SIG-M5 treated with dmso at 0.1 percent for 504 hours (cell line): ENCODE data around the gene YAP1.

Experiments used
- DNase-seq: peaks from one replicate; lab custom pipeline; 2025; ENCODE audit not compliant: unreplicated experiment; lab: John Stamatoyannopoulos, UW

The YAP1 gene

GRCh38 chr11:102116453-102117205, 6.4 kb downstream of the YAP1 start:
- DNase-seq, result no peak

DNA sequence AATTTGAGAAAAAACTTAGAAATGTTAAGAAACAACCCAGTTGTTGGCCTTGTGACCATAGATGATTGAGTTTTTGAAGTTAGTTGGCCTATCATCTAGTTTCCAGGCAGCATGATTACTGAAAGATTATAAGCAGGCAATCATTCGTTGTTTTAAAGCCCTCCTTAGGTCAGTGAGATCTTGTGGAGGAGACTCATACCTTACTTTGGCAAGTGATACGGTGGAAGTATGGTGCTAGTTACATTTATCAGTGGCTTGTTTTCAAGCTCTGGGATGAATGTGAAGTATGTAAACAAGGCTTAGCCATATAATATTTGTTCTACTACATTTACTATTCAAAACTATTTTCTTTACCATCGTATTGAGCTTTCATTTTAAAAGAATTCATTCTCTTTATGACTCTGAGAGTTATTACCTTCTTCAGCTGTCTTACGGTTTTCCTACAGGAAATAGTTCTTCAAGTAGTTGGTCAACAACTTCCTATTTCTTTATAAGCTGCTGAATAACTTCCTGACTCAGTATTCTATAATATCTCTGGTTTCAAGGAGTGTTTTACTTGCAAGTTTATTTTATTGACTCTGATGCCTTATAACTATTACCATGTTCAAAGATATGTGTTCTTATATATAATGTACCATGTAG, 7.3 kb downstream of the YAP1 start:
- no peak for DNase-seq

DNA sequence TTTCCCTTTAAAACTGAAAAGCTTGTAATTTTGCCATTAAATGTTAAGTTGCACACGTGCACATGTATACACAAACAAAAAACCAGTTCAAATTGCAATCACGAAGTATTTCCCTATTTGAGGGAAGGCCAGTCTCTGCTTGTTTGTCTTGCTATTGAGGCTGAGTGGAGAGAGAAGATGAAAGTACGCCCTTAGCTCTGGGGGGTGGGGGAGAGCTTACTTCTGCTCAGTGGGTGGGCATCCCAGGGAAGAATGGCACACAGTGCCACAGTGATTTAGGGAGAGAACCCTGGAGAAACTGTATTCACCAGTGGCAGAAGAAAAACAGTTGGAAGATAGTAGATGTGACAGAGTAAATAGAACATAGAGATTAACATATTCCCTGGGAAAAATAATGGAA, 8.7 kb downstream of the YAP1 start:
- no peak for DNase-seq

DNA sequence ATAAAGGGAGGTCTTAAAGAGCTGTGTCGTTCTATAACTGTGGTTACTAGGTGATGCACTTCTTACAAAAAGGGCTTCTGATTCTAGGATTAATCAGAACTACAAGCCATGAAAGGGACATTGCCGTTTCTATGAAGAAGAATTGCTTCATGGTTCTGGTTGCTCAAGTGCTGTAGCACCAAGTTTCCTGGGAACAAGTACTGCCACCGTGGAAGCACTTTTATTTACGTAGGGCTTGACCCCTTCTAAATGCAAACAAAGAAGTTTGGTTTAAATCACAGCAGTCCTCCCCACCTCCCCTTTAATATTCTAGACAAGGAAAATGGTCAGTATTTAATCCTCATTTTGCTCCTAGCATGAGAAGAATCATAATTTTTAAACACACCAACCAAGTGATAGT, 9.8 kb downstream of the YAP1 start:
- no peak for DNase-seq

DNA sequence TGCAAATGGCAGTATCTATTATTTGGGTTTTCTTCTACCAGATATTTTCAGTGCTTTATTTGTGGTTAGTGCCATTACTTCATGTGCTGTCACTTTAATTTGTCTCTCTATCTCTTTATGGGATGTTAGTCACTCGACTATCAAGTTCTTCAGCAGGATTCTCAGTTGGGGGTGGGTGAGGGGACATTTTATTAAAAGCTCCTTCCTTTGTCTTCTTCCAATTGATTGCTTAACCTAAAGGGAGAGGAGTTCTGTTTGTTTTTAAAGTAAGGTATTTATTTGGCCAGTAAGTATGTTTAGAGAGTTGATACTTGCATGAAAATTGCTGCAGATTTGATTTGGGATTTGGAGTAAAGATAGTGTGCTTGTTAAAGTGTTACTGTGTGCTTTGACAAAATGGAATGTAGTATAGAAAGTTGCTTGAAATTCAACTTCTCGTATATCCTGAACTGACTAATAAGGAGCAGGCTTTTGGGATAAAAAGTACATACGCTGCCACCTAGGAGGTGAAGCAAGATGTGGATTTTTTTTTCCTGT, 10.3 kb downstream of the YAP1 start:
- no peak for DNase-seq

DNA sequence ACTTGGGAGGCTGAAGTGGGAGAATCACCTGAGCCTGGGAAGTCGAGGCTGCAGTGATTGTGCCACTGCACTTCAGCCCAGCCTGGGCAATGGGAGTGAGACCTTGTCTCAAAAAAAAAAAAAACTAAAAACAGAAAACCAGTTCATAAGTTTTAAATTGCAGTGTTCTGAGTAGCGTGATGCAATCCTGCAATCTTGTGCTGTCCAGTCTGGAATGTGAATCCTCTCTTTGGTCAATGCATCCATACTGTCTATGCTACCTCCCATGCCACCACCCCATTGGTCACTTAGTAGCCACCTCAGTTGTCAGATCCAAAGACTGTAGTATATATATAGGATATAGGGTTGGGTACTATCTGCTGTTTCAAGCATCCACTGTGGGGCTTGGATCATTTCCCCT, 11.1 kb downstream of the YAP1 start:
- no peak for DNase-seq

- DNase-seq, result no peak
These were observed 24.4 kb downstream of the YAP1 start for GRCh38 chr11:102134597-102134996.

DNA sequence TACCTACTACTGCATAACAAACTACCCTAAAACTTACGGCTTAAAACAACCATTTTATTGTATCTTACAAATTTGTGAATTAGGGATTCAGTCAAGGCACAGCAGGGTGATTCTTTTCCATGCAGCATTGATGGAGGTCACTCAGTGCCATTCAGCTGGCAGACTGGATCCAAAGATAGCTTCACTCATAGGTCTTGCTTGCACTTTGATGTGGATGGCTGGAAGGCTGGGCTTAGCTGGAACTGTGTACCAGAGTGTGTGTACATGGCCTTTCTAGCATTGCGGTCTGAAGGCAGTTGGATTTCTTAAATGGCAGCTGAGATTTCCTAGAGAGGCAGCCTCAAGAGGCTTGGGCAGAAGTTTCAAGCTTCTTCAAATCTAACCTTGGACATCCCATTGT, 25.0 kb downstream of the YAP1 start:
- DNase-seq, result no peak

- DNase-seq, result no peak
These were observed 28.0 kb downstream of the YAP1 start for GRCh38 chr11:102138223-102138622.

- DNase-seq, result no peak
These were observed 28.4 kb downstream of the YAP1 start for GRCh38 chr11:102138670-102139069.

- no peak for DNase-seq
These were observed 28.8 kb downstream of the YAP1 start for GRCh38 chr11:102139081-102139498.

GRCh38 chr11:102142333-102142732, 32.1 kb downstream of the YAP1 start:
- no peak for DNase-seq

DNA sequence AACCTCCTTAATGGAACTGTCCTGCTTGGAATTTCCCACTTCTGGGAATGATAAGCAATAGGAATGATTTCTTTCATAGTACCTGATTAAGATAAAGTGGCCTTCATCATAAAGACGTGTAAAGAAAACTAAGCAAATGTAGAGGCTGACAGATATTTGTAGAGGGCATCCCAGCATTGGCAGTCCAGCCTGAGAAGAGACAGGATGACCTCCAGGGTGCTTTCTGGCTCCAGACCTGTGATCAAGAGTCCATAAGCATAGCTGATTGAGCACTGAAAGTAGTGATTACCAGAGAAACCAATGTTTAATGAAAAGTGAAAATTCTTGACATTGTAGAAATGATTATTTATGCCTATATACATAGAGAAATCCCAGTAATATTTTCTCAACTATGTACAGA, 33.6 kb downstream of the YAP1 start:
- DNase-seq, result no peak

DNA sequence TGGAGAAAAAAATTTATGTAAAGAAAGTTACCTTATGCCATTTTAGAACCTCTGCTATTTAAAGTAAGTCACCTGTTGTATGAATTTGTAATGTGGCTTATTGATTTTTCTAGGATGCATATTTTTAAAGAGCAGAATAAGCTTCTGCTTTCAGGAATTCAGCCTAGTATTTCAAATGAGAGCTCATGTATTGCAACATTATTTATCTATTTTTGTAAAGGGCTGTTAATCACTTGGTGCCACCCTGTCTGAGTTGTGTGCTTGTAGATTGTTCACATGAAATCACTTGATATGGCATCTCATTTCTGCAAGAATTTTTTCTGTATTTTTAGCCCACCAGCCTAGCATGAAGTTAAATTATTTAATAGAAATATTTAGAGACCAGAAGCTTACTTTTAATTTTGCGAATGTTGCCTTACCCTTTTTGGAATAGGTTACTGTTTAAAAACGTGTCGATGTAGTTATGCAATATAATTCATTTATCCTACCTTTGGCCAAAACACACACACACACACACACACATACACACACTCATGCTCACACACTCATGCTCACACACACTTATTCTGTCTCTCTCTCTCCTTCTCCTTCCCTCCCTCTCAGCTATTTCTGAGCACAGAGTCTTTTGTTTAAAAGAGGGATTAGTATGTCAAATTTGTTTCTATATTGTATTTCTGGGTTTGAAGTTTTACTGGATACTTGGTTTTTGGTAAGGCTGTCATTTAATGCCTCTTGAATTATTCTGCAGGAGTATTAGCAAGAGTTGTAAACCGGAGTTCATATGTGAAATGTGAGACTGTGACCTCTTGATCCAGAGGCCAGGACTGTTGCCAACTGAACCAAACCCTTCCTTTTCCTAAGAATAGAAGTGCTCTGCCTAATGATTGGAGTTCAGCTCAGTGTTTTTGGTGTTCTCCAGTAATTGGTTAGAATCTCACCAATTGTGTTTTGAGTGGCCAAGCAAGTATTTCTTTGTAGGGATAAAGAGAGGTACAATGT, 34.4 kb downstream of the YAP1 start:
- DNase-seq, result peak; percentile 43

DNA sequence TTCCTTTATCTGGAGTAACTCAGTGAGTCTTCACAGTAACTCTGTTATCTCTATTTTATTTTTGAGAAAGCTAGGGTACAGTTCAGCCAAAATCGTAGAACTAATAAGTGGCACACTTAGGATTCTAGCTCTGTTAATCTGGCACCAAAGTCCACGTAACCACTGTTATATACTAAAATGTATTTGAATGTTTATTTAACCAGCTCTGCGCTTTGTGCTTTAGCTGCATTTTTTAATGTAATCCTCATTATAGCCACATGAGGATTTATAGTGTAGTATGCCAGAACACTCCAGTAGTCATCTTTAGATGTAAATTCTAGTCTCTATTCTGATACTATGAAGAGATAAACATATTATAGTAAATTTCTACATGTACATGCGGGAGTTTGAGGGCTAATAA, 36.8 kb downstream of the YAP1 start:
- DNase-seq, result no peak

GRCh38 chr11:102147632-102148031, 37.4 kb downstream of the YAP1 start:
- no peak for DNase-seq

DNA sequence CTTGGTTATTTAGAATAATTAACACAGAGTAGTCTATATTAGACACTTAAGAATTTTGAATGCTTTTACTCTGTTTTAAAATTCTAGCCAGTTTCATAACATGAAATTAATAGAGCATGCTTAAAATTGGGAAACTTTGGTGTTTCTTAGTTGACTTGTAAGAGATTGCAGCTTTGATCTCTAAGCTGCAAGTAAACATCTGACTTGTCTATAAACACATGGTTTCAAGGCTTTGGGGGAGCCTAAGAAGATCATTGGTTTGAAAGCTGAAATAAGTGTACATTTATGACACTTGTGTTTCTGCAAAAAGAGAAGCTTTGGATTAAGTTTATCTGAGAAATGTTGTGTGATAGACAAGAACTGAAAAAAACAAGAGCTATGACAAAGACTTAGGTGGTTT, 37.8 kb downstream of the YAP1 start:
- DNase-seq, result no peak

DNA sequence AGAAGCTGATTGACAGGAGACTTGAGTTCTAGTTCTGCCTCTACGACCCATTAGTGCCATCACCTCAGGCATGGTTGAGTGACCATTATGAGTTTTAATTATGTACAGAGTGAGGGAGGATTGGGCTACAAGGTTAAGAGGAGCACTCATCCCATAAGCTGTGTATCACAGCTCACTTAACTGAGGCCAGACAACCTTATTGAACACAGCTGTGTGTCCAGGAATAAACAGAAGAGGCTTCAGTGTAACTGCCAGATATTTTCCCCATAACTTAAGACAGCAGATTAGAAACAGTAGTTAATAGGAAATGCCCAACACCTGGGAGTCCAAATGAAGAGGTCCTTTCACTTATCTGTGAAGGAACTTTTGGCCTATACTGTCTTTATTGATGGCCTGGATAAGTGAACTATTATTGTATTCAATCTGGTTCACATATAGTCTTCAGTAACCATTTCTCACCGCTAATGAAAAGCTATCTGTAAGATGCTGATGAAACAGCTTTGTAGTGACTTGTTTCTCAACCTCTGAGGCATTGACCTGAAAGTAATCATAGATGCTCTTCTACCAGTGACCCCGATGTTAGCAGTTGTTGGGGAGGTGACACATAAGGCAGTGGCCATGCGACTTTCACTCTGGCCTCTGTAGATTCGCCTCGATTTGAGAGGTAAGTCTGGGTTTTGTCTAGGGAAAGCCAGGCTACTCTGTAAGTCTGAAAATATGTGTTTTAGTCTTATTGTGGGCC, 41.7 kb downstream of the YAP1 start:
- no peak for DNase-seq

- no peak for DNase-seq
These were observed 42.8 kb downstream of the YAP1 start for GRCh38 chr11:102153082-102153481.

DNA sequence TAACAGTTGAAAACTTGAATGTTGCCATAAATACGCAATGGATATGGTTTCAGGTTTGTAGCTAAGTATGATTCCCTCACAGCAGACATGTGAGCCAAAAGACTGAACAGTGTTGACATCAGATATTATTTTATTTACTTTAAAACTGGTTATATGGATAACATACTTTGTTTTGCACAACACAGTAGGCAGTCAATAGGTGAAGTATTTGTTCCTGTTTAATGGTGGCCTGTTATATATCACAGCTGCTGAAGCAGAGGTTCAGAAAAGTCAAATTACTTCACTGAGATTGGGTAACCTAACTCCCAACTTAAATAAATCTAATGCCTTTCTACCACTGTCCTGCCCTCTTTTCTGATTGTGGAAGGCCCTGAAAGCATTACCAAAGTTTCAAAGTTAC, 44.6 kb downstream of the YAP1 start:
- DNase-seq, result no peak

GRCh38 chr11:102155676-102156075, 45.4 kb downstream of the YAP1 start:
- DNase-seq, result no peak
